SK-N-SH treated with all-trans-retinoic acid at 6 μM for 48 hours (cell line): ENCODE data around the gene ABL2.

Source experiments
- ATAC-seq: fragments of 200-7000 bp; cut with Tn5 transposase; 3 replicates; pipeline ENCODE4 v1.9.1; 2020; ENCODE audit warnings: mild to moderate bottlenecking, moderate library complexity
- BACH2 ChIP-seq: fragments of 250-450 bp; sonication (Bioruptor Pico); IDR thresholded peaks from 2 replicates; pipeline ENCODE4 v1.9.0; 2021; ENCODE audit warnings: mild to moderate bottlenecking, borderline replicate concordance
- CREB5 ChIP-seq: fragments of 250-450 bp; sonication (Bioruptor Pico); IDR thresholded peaks from 2 replicates; pipeline ENCODE4 v1.5.1; 2020; ENCODE audit warnings: low read depth, mild to moderate bottlenecking, moderate library complexity
- CSRNP3 ChIP-seq: fragments of 250-450 bp; sonication (Bioruptor Pico); IDR thresholded peaks from 2 replicates; pipeline ENCODE4 v1.5.1; 2021; ENCODE audit warnings: mild to moderate bottlenecking, moderate library complexity
- GLIS3 ChIP-seq: fragments of 250-450 bp; sonication (Bioruptor Pico); IDR thresholded peaks from 2 replicates; pipeline ENCODE4 v1.5.0; 2020; ENCODE audit warnings: mild to moderate bottlenecking, moderate library complexity
- ISL1 ChIP-seq: fragments of 250-450 bp; sonication (Bioruptor Pico); IDR thresholded peaks from 2 replicates; pipeline ENCODE4 v2.1.2; 2022; ENCODE audit warnings: mild to moderate bottlenecking, moderate library complexity
- OSR1 ChIP-seq: fragments of 250-450 bp; sonication (Bioruptor Pico); IDR thresholded peaks from 2 replicates; pipeline ENCODE4 v1.8.0; 2022; ENCODE audit warnings: moderate library complexity, mild to moderate bottlenecking, inconsistent platforms
- PATZ1 ChIP-seq: fragments of 250-450 bp; sonication (Bioruptor Pico); IDR thresholded peaks from 2 replicates; pipeline ENCODE4 v1.8.0; 2020; ENCODE audit warnings: mild to moderate bottlenecking, moderate library complexity, borderline replicate concordance
- POU6F1 ChIP-seq: fragments of 250-450 bp; sonication (Bioruptor Pico); IDR thresholded peaks from 2 replicates; pipeline ENCODE4 v1.8.0; 2021; ENCODE audit warnings: low read depth, mild to moderate bottlenecking, moderate library complexity, borderline replicate concordance
- PPARA ChIP-seq: fragments of 250-450 bp; sonication (Bioruptor Pico); IDR thresholded peaks from 2 replicates; pipeline ENCODE4 v1.5.0; 2020; ENCODE audit warnings: mild to moderate bottlenecking, borderline replicate concordance
- RARB ChIP-seq: fragments of 250-450 bp; sonication (Bioruptor Pico); IDR thresholded peaks from 2 replicates; pipeline ENCODE4 v1.8.0; 2021; ENCODE audit warnings: mild to moderate bottlenecking, moderate library complexity
- SNAI2 ChIP-seq: fragments of 250-450 bp; sonication (Bioruptor Pico); IDR thresholded peaks from 2 replicates; pipeline ENCODE4 v1.5.0; 2020; ENCODE audit warnings: mild to moderate bottlenecking, moderate library complexity
- TCF4 ChIP-seq: fragments of 250-450 bp; sonication (Bioruptor Pico); IDR thresholded peaks from 2 replicates; pipeline ENCODE4 v1.8.0; 2021; ENCODE audit warnings: mild to moderate bottlenecking, moderate library complexity, borderline replicate concordance
- TSHZ2 ChIP-seq: fragments of 250-450 bp; sonication (Bioruptor Pico); IDR thresholded peaks from 2 replicates; pipeline ENCODE4 v1.5.0; 2020; ENCODE audit warnings: mild to moderate bottlenecking, moderate library complexity
- ZC3H10 ChIP-seq: fragments of 250-450 bp; sonication (Bioruptor Pico); IDR thresholded peaks from 2 replicates; pipeline ENCODE4 v1.5.1; 2021; ENCODE audit warnings: mild to moderate bottlenecking, moderate library complexity
- ZFP3 ChIP-seq: fragments of 250-450 bp; sonication (Bioruptor Pico); IDR thresholded peaks from 2 replicates; pipeline ENCODE4 v1.5.0; 2020; ENCODE audit warnings: mild to moderate bottlenecking, moderate library complexity
- ZFP30 ChIP-seq: fragments of 450-650 bp; formaldehyde crosslinking; IDR thresholded peaks from 2 replicates; pipeline ENCODE4 v1.5.0; 2022; ENCODE audit warnings: mild to moderate bottlenecking, moderate library complexity
- ZNF565 ChIP-seq: fragments of 450-650 bp; formaldehyde crosslinking; conservative IDR thresholded peaks from 2 replicates; pipeline ENCODE4 v1.5.0; 2020; ENCODE audit warnings: low read depth, mild to moderate bottlenecking, moderate library complexity
- ZNF70 ChIP-seq: fragments of 450-650 bp; formaldehyde crosslinking; IDR thresholded peaks from 2 replicates; pipeline ENCODE4 v1.5.0; 2020; ENCODE audit warnings: mild to moderate bottlenecking, moderate library complexity
- ZNF8 ChIP-seq: fragments of 450-650 bp; formaldehyde crosslinking; IDR thresholded peaks from 2 replicates; pipeline ENCODE4 v1.5.0; 2020; ENCODE audit warnings: mild to moderate bottlenecking, moderate library complexity

ABL2 gene

GRCh38 chr1:179269071-179269470 lies 39.6 kb upstream of the ABL2 start:
- no peak for ATAC-seq
- no peak for TF ChIP-seq BACH2 (CRISPR knock-in tag)
- no peak for TF ChIP-seq CREB5 (CRISPR knock-in tag)
- TF ChIP-seq SNAI2 (CRISPR knock-in tag) = no peak
- no peak for TF ChIP-seq ZNF70 (CRISPR knock-in tag)
- TF ChIP-seq ZFP3 = no peak
- TF ChIP-seq CSRNP3 (CRISPR knock-in tag) = no peak
- TF ChIP-seq GLIS3 (CRISPR knock-in tag) = no peak

- no peak for TF ChIP-seq ZFP3
- TF ChIP-seq OSR1 = no peak
- no peak for TF ChIP-seq ZFP30
- no peak for TF ChIP-seq RARB (CRISPR knock-in tag)
- TF ChIP-seq ISL1 (CRISPR knock-in tag) = no peak
- TF ChIP-seq ZNF565 (CRISPR knock-in tag) = no peak
- no peak for TF ChIP-seq CSRNP3 (CRISPR knock-in tag)
- TF ChIP-seq ZC3H10 (CRISPR knock-in tag) = no peak
- TF ChIP-seq PATZ1 (CRISPR knock-in tag) = no peak
- no peak for TF ChIP-seq TCF4
- no peak for TF ChIP-seq GLIS3 (CRISPR knock-in tag)
- TF ChIP-seq ZNF70 (CRISPR knock-in tag) = no peak
These were observed 35.0 kb upstream of the ABL2 start for GRCh38 chr1:179264507-179264906.

GRCh38 chr1:179263121-179263520 lies 33.6 kb upstream of the ABL2 start:
- no peak for ATAC-seq

More at GRCh38 chr1:179264507-179264906, 35.0 kb upstream of the ABL2 start:
- no peak for ATAC-seq

More at GRCh38 chr1:179263121-179263520, 33.6 kb upstream of the ABL2 start:
- TF ChIP-seq ZFP3 = no peak
- no peak for TF ChIP-seq ZNF8 (CRISPR knock-in tag)
- no peak for TF ChIP-seq ZFP30
- TF ChIP-seq ZNF565 (CRISPR knock-in tag) = no peak
- no peak for TF ChIP-seq ZC3H10 (CRISPR knock-in tag)
- no peak for TF ChIP-seq POU6F1 (CRISPR knock-in tag)
- TF ChIP-seq PPARA (CRISPR knock-in tag) = no peak
- TF ChIP-seq ISL1 (CRISPR knock-in tag) = no peak
- no peak for TF ChIP-seq TSHZ2 (CRISPR knock-in tag)
- no peak for TF ChIP-seq OSR1
